HG02970 (cell line): ENCODE measurements around the gene HDDC3.
A peak's percentile ranks its signal among the peaks of the same experiment; 100 is the strongest.
"Not testable (repeated sequence)": the region's sequence is repeated elsewhere in the genome, so short reads cannot be mapped to it uniquely, and the experiment has no call there.

Experiments
- ATAC-seq: cut with Tn5 transposase; IDR thresholded peaks from one replicate; pipeline ENCODE4 v1.9.1; 2021; ENCODE audit warnings: mild to moderate bottlenecking, moderate library complexity, moderate number of reproducible peaks; ENCODE audit not compliant: unreplicated experiment, low FRiP score

The HDDC3 gene

DNA sequence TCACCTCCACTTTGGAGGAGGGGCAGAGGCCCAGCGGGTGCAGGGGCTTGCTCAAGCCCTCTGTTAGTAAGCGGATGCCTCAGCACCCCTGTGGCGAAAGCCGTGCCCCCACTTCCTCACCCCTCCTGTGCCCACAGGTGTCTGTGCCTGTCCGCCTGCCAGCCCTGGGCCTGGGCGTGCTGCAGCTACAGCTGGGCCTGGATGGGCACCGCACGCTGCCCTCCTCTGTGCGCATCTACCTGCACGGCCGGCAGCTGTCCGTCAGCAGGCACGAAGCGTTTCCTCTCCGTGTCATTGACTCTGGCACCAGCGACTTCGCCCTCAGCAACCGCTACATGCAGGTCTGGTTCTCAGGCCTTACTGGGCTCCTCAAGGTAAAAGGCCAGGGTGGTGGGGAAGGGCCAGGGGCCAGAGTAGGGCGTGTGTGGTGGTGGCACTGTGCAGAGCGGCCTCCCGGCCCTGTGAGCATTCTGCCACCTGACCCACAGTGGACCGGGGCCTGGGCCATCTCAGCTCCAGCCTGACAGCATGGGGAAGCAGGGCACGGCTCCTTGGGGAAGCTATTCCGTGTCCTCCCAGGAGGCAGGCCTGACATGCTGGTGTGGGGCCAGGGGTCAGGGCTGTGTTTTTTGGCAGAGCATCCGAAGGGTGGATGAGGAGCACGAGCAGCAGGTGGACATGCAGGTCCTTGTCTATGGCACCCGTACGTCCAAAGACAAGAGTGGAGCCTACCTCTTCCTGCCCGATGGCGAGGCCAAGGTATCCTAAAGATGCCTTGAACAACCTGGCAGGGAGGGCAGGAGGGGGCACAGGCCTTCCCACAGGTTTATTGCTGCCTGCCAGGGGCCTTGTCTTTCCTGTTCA is 20.2 kb downstream of the HDDC3 start:
- ATAC-seq: no peak

DNA sequence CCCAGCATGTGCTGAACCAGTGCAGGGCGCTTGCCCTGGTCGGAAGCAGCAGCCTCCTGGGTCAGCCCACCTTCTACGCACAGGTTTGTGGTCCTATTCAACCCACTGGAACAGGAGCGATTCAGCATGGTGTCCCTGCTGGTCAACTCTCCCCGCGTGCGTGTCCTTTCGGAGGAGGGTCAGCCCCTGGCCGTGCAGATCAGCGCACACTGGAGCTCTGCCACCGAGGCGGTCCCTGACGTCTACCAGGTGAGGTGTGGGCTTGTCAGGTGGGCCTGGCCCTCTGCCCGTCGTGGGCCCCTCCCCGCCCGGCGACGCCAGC is 21.1 kb downstream of the HDDC3 start:
- no peak for ATAC-seq

DNA sequence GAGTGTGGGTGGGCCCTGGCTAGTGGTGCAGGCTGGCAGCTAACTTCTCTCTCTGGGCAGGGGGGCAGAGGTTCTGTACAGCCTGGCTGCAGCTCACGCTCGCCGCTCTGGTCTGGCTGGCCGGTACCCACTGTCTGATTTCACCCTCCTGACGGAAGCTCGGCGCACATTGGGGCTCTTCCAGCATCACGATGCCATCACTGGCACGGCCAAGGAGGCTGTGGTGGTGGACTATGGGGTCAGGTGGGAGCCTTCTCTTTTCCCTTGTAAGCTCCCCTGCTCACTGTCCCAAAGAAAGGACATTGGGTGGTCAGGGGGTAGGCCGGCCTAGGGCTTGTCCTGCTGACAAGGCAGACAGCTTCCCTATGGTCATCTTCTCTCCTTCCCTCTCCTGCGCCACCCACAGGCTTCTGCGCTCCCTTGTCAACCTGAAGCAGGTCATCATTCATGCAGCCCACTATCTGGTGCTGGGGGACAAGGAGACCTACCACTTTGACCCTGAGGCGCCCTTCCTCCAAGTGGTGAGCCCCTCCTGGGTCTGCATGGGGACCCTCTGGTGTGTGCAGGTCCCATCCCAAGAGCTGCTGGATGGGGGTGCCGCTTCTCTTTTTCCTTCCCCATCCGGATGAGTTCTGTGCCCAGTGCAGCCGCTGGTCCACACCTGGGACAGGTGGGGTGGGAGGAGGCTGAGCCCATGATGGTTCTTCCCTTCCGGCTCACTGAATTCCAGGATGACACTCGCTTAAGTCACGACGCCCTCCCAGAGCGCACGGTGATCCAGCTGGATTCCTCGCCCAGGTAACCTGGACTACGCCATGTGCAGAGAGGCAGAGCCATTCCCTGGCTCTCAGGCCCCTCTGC is 21.7 kb downstream of the HDDC3 start:
- no peak for ATAC-seq

DNA sequence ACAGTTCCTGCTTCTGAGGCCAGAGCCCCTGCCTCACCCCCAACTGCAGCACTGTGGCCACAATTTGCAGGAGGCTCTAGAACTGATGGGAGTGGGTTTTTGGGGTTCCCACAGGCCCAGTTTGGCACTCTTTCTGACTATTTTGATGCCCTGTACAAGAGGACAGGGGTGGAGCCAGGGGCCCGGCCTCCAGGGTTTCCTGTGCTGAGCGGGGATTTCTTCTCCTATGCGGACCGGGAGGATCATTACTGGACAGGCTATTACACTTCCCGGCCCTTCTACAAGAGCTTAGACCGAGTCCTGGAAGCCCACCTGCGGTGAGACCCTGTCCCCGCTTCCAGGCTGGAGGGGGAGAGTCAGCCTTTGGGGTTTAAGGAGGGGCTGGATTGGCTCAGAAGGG is 22.4 kb downstream of the HDDC3 start:
- ATAC-seq: no peak

DNA sequence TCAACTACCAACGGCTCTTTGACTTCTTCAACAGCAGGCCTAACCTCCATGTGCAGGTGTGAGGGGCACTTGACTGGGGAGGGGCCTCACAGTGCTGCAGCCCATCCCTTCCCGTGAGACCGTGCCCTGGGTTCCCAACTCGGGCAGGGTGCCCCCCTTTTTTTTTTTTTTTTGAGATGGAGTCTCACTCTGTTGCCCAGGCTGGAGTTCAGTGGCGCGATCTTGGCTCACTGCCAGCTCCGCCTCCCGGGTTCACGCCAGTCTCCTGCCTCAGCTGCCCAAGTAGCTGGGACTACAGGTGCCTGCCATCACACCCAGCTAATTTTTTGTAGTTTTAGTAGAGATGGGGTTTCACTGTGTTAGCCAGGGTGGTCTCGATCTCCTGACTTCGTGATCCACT is 22.9 kb downstream of the HDDC3 start:
- not testable (repeated sequence) for ATAC-seq

DNA sequence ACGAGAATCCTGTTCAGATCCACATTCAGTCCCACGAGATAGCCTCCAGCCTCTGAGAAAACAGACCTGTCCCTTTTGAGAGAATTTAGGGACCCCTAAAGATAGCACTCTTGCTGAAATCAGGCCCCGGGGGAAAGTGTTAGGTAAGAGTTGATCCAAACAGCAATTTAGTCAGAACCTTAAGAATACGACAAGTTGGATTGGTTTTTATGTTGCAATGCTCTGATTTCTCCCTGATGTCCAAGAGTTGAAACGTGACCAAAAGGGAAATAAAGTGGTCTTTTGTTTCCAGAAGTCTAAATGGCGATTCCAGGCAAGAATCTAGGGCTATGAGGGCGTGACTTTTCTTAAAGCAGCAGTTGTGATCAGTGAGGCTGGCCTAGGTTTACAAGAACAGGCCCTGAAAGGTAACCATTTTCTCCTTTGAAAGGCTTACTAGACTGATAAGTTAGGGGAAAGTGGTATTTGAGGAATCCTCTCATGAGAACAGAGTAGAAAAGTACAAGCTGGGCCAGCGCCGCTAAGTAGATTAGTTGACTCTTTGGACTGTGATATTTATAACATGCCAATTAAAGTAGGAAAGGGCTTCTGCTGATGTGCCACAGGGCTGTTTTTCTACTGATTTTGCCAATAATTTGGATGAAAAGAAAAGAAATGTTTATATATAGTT is 24.4 kb downstream of the HDDC3 start:
- ATAC-seq: no peak

DNA sequence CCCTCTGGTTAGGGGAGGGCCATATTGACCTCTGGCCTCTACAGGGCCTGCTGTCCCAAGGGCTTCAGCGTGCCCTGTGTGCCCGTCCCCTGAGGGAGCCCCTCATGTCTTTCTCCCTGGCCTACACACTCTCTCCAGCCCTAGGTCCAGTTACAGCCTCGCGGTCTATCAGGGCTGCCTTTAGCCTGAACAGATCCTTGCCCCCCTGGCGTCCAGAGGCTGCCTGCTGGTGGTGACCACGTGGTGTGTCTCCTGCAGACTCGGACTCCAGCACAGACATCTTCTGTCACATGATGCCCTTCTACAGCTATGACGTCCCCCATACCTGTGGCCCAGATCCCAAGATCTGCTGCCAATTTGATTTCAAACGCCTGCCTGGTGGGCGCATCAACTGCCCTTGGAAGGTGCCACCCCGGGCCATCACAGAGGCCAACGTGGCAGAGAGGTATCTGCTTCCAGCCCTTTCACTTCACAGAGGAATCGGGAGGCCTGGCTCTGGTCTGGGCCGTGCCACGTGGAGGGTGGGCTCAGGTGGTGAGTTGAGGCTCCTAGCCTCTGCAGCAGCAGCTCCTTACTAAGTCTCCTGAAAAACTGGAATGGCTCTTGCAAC is 25.2 kb downstream of the HDDC3 start:
- ATAC-seq: no peak

DNA sequence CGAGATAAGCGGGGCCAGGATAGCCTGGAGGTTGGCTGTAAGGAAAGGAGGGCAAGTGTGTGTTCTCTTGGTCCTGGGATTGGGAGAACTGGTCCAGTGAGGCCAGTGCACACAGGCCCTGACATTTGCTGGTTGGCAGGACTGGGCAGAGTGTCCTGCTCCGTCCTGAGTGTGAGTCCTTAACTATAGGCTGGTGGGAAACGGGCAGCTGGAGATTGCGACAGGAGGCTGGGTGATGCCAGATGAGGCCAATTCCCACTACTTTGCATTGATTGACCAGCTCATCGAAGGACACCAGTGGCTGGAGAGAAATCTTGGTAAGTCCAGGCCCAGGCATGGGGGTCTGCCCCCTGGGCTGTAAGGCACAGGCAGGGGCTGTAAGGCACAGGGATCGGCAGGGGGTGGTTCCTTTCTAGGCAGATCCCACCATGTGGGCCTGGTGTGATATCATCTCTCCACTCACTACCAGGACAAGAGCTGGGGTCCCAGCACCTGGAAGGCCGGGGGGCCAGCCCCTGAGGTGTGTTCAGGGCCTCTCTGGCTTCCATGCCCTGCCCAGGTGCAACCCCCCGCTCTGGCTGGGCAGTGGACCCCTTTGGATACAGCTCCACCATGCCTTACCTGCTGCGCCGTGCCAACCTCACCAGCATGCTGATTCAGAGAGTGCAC is 26.0 kb downstream of the HDDC3 start:
- ATAC-seq: no peak

DNA sequence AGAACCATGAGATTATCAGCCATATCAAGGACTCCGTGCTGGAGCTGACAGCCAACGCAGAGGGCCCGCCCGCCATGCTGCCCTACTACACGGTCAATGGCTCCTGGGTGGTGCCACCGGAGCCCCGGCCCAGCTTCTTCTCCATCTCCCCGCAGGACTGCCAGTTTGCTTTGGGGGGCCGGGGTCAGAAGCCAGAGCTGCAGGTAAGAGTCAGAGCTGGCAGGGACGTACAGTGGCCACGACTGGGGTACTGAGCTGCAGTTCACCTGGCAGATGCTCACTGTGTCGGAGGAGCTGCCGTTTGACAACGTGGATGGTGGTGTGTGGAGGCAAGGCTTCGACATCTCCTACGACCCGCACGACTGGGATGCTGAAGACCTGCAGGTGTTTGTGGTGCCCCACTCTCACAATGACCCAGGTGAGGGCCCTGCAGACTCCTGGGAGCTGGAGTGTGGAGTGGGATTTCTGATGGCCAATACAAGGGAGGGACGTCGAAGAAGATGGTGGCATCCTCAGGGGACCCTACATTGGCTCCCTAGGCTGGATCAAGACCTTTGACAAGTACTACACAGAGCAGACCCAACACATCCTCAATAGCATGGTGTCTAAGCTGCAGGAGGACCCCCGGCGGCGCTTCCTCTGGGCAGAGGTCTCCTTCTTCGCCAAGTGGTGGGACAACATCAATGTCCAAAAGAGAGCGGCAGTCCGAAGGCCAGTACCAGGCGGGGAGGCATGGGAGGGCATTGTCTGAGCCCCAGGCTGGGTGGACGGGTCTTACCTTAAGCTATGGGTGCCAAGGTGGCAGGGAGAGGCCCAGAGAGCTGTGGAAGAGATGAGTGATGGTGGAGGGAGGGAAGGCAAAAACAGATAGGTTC is 26.8 kb downstream of the HDDC3 start:
- ATAC-seq: no peak

DNA sequence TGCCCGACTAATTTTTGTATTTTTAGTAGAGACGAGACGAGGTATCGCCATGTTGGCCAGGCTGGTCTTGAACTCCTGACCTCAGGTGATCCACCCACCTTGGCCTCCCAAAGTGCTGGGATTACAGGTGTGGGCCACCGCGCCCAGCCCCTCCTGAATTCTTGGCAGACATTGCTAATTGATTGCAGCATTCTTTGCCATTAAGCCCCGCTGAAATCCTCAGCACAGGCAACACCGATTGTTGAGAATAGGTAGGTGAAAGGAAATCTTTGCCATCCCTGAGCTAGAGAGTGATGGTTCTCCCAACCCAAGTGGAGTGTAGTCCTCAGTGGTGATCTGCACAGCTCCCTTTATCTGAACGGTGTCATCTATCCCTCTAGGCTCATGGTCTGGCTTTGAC is 27.6 kb downstream of the HDDC3 start:
- no peak for ATAC-seq

DNA sequence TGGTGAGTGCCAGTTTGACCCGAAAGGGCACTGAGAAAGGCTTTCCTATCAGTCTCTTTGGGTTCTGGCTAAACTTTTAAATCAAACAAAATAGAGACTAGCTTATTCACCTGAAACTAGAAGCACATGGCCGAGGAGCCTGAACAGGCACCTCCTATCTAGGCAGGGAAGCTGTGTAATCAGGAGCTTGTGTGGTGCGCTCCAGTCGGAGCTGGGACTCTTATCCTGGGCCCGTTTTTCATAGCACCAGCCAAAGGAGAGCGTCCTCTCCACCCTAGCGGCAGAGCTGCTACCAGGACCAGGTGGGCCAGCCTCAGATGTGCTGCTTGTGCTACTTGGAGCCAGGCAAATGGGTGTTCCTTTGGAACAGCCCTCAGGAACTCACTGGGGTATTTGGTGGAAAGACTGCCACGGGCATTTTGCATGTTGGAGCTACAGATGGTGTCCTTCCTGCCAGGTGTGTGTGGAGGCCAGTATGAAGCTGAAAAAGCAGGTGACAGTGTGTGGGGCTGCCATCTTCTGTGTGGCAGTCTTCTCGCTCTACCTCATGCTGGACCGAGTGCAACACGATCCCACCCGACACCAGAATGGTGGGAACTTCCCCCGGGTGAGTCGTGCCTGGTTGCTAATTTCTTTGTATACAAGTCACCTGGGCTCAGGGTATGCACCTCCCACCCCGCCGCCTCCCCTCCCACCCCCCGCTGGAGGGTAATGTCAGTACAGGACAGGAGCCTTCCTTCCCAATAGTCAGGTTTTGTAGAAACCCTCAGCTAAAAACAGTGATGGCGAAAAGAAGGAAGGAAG is 28.4 kb downstream of the HDDC3 start:
- ATAC-seq: no peak

DNA sequence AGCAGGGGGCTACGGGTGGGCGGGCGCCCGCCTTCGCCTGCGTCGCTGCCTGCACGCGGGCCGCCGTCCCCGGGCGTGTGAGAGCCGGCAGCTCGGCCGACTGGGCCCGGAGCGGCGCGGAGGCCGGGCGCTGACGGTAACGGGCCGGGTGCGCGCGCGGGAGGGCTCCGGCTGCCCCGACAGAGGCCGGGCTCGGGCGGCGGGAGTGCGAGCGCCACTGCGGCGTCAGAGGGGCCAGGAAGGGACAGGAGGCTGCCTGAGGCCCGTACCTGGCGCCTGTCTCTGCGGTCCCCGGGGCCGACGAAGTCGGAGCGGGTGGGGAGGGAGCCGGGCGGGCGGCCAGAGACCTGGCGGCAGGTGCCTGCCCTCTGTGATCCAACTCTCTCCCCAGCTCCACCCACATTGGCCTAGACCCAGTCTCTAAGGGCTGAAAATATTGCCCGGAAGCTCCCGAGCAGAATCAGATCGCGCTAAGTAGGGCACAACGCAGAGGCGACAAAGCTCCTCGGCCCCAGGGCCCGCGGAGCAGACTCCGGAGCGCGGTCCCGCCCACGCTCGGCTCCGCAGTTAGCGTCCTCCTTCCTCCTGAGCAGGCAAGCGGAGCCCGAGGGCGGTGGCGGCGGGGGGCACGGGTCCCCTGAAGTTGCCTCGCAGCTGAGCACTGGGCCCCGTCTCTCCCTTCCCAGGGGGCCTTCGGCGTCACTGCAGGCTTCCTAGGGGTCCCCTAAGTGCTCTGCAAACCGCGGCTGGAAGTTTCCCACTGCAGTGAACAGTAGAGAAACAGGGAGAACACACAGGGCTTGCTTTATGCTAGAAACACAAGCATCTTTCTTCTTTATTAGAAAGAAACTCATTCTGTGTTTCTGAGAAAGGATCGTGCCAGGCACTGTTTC is 29.3 kb downstream of the HDDC3 start, which contains the start of gene MAN2A2:
TSS of gene MAN2A2 (plus strand) at position 463 of the 893 bp plus-strand sequence. CDS start 906 bp downstream, outside the sequence.
- peak; percentile 40 for ATAC-seq

DNA sequence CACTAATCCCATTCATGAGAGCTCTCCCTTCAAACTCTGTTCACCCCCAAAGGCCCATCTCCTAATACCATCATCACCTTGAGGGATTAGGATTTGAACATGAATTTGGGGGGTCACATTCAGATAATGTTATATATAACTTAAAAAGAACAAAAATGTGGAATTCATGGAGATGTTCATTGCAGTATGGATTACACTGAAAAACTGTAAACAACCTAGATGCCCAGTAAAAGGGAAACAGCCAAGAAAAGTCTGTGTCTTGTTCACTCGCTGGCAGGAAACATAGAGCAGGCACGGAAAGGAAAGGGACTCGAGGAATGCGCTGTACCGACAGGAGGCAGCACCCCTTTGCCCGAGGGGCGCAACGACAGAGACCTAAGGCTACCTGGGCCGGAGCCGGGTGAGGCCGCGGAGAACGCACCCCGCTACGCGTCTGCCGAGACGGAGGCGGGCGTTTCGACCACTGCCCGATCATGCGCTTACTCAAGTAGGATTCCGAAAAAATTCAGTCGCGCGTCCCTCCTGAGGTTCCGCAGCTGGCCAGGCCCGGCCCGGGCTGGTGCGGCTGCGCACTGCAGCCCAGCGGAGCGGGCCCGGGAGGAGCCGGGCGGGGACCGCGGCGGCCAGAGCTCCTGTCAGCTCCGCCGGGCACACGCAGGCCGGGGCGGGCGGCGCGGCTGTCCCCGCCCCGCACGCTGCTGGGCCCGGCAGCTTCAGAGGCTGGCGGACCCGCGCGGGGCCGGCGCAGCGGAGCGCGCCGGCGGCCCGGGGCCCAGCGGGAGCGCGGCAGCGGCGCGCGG is 30.1 kb downstream of the HDDC3 start:
- peak; percentile 76 for ATAC-seq

DNA sequence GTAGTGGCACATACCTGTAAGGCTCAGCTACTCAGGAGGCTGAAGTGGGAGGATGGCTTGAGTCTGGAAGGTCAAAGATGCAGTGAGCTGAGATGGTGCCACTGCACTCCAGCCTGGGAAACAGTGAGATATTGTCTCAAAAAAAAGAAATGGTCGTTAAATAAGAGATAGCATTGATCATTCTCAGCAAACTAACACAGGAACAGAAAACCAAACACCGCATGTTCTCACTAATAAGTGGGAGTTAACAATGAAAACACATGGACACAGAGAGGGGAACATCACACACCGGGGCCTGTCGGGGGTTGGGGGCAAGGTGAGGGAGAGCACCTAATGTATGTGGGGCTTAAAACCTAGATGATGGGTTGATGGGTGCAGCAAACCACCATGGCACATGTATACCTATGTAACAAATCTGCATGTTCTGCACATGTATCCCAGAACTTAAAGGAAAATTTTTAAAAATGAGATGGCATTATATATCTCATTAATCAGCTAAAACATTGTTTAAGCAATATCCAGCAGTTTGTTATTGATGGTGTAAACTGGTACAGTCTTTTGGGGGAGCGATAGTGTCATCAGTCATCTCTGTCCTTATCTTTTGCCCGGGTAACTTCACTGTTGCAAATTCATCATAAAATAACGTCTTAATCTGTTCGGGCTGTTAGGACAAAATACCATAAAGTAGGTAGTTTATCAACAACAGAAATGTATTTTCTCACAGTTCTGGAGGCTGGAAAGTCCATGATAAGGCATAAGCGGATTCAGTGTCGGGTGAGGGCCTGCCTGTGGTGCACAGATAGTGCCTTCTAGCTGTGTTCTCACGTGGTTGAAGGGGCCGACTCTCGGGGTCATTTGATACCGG is 30.9 kb downstream of the HDDC3 start:
- no peak for ATAC-seq

DNA sequence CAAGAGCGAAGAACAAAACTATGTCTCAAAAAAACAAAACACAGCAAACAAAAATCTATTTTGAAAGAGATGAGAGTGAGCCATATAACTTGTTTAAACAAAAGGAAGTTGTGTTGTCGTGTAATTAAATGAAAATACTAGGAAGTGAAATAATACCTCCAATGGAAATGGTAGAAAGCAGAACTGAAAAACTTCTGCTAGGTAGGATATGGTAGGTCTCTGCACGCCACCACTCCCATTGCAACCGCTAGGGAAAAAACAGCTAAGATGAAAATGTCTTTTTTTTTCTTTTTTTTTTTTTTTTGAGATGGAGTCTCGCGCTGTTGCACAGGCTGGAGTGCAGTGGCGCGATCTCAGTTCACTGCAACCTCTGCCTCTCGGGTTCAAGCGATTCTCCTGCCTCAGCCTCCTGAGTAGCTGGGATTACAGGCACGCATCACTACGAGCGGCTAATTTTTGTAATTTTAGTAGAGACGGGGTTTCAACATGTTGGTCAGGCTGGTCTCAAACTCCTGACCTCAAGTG is 35.2 kb downstream of the HDDC3 start:
- ATAC-seq: not testable (repeated sequence)
